Measurements from ENCODE around the gene CAPN7.
A peak's percentile ranks its signal among the peaks of the same experiment; 100 is the strongest.

Gene CAPN7

DNA sequence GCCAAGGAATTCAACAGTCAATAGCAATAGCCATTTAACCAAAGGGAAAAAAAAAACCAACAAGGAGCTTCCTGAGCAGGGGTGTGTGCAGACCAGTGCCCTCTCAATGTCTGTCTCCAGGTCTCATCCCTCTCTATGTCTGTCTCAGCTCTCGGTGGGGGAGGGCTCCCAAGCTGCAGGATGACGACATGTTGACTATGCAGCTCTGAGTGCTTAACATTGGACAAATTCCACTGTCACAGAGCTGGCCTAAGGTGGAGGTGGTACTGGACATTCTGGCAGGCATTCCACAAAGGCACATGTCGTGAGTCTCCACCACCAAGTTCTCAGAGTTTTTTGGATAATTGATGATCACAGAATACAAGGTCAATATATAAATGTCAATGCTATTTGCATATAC is 2.0 kb upstream of the CAPN7 start:
- no peak for DNase-seq

DNA sequence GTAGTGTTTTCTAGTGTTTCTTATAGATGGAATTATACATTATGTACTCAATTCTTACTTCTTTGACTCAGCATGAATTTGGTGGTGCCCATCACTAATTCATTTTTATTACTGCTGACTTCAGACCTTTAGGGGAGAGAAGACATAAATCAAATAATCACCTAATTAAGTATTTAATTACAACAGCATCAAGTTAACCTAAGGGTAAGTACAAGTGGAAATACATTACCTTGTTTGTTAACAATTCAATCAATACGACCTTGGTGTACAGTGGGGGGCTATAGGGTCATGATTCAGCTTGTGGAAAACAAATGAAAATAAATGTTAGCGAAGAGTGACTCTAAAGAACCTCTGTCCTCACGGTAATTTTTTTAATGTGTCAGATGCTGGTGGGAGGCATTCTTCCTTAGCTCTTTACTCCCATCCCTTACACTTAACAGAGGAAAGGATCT is 538 bp upstream of the CAPN7 start:
- no peak for DNase-seq

DNA sequence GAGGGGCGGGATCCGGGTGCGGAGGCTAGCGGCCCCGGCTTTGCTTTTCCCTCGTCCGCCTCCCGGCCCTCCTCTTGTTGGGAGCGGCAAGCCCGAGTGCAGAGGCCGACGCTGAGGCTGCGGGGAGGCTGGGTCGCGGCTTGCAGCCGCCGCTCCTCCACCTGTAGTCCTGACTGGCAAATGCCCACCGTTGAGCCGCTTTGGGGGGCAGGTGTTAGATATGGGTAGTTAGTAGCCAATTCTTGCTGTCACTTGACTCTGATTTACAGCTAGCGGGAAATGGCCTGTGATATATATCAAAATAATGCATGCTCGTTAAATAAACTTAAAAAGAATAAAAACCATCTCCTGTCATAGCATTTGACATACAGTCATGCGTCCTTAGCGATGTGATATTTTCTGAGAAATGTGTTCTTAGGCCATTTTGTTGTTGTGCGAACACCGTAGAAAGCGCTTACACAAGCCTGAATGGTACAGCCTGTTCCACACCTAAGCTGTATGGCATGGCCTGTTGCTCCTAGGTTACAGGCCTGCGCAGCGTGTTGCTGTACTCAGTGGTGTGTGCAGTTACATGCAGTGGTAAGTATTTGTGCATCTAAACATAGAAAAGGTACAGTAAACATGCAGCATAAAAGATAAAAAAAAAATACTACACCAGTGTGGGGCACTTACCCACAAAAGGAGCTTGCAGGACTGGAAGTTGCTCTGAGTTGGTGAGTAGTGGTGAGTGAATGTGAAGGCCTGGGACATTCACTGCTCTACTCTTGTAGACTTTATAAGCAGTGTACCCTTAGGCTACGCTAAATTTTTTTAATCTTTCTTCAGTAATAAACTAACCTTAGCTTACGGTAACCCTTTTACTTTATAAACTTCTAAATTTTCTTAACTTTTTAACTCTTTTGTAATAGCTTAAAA is 873 bp downstream of the CAPN7 start:
- DNase-seq = peak; percentile 30

DNA sequence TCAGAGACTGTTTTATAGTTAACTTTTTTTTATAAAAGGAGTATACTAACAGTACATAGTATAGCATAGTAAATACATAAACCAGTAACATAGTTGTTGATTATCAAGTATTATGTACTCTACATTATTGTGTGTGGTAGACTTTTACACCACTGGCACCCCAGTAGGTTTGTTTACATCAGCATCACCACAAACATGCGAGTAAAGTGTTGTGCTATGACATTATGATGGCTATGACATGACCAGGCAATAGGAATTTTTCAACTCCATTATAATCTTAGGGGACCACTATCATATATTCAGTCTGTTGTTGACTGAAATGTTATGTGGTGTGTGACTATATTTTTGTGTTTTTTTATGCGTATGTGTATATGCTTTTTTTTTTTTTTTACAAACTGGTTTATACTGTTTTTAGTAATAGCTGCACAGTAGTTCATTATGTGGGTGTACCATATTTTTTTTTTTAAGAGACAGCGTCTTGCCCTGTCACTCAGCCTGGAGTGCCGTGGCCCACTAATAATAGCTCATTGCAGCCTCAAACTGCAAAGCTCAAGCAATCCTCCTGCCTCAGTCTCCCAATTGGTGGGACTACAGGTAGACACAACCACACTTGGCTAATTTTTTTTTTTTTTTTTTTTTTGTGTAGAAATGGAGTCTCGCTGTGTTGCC is 1.9 kb downstream of the CAPN7 start:
- DNase-seq = peak; percentile 7

DNA sequence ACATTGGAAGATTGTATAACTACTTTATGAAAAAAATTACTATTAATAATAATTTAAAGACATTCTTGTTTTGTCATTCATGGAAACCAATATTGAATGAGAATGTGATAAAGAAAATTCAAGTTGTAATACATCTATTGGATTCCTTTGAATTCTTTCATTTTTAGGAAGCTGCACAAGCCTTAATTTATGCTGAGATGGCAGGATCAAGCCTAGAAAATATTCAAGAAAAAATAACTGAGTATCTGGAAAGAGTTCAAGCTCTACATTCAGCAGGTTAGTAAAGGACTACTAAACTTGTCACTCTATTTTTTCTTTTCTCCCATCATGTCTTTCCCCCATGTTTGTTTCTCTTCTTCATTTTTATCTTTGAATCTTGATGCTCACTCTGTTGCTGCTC is 5.9 kb downstream of the CAPN7 start:
- DNase-seq = no peak

DNA sequence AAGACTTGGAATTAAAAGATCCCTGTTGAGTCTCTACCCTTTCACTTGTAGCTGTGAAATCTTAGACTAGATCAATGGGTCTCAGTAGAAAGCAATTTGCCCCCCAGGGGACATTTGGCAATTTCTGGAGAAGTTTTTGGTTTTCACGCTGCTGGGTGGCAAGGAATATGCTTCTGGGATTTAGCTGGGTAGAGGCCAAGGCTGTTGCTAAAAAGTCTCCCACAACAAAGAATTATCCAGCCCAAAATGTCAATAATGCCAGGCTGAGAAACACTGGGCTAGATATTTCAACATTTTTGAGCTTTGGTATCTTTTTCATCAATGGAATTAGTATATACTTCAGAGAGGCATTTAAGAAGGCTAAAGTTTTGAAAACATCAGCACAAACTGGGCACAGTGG is 8.7 kb downstream of the CAPN7 start:
- no peak for DNase-seq

DNA sequence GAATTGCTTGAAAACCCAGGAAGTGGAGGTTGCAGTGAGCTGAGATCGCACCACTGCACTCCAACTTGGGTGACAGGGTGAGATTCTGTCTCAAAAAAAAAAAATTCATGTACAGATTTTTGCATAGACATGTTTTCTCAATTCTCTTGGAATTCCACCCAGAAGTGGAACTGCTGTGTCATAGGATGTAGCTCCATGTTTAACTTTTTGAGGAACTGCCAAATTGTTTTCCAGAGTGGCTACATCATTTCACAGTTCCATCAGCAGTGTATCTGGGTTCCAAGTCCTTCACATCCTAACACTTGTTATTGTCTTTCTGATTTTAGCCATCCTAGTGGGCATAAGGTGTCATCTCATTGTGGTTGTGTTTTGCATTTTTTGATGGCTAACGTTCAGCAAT is 9.9 kb downstream of the CAPN7 start:
- no peak for DNase-seq

DNA sequence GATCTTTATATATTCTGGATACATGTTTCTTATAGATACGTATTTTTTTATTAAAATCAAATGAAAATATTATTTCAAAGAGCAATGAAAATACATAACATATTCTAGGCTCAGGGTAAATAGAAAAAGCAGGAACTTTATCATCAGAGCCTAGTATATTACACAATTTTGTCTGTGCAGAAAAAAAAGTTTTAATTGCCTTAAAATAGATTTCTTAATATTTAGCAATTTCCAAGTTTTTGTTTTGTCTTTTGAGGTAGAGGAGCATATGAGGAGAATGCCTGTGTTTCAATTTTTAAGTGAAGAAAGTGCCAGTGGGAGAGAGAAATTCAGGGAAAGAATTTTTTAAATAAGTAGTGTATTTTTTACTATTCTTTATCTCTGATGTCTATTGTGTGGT is 10.5 kb downstream of the CAPN7 start:
- DNase-seq = no peak

DNA sequence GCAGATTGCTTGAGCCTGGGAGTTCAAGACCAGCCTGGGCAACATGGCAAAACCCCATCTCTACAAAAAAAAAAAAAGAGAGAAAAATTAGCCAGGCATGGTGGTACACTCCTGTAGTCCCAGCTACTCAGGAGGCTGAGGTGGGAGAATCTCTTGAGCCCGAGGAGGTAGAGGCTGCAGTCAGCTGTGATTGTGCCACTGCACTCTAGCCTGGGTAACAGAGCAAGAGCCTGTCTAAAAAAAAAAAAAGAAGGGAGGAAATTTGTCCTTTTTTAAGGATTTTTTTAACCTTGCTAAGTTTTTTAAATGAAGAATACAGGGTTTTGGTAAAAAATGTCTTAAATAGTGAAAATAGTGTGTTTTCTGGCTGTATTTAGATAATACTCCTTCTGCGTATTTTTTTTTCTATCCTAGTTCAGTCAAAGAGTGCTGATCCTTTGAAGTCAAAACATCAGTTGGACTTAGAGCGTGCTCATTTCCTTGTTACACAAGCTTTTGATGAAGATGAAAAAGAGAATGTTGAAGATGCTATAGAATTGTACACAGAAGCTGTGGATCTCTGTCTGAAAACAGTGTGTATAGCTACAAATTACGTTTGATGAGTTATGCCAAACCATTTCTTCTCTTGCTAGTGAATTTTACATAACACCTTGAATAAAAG is 11.1 kb downstream of the CAPN7 start:
- DNase-seq = peak; percentile 8

DNA sequence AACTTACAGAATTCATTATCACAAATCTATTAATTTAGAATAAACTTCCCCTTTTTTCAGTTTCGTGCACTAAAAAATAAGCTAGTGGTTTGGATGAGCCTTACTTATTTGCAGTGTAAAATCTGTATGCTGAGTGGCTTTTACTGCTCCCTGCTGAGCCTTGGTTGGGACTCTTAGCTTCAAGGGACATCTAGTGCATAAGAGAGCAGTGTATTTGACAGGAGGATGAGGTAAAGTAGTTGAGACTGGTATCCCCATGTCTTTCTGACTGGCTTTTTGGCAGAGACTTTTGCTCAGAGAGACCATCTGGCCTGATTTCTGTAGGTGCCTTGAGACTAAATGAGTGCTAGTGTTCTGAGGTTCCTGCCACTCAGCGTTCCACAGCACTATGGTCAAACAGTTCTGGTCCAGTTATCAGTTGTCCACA is 11.8 kb downstream of the CAPN7 start:
- no peak for DNase-seq

DNA sequence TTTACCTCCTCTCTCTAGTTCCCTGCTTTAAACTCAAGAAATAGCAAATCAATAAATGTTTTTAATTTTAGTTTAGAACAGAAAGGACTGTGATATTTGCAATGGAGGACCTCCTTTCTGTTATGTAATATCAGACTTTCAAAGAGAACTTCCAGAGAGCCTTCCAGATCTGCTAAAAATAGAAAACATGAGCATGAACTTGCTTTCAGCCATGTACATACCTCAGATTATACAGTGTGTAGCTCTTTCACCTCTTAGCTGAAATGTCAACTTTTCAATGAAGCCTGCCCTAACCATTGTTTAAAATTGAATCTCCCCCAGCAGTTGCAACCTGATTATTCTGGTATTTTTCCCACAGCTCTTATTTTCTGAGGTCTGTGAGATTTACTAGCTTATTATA is 12.6 kb downstream of the CAPN7 start:
- no peak for DNase-seq

DNA sequence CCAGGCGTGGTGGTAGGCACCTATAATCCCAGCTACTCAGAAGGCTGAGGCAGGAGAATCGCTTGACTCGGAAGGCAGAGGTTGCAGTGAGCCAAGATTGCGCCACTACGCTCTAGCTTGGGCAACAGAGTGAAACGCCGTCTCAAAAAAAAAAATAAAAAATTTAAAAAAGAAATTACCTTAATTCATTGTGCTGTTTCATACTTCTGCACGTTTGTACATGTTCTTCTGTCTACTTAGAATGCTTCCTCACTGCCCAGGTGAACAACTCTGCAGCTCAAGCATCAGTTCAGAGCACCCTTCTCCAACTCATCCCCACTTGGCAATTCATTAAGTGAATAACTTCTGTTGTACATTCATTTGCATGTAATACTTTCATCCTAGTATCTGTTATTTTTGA is 14.0 kb downstream of the CAPN7 start:
- no peak for DNase-seq

DNA sequence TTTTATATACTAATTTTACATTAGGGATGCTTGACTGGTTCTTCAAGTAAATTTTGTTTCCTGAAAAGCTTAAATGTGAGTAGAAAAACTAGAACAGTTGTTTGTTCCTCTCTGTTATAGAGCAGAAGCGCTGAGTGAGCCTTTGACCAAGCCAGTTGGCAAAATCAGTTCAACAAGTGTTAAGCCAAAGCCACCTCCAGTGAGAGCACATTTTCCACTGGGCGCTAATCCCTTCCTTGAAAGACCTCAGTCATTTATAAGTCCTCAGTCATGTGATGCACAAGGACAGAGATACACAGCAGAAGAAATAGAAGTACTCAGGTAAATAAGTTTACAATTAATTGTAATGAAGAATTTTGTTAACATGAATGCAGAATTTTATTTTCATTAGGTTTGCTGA is 14.6 kb downstream of the CAPN7 start:
- DNase-seq = no peak

DNA sequence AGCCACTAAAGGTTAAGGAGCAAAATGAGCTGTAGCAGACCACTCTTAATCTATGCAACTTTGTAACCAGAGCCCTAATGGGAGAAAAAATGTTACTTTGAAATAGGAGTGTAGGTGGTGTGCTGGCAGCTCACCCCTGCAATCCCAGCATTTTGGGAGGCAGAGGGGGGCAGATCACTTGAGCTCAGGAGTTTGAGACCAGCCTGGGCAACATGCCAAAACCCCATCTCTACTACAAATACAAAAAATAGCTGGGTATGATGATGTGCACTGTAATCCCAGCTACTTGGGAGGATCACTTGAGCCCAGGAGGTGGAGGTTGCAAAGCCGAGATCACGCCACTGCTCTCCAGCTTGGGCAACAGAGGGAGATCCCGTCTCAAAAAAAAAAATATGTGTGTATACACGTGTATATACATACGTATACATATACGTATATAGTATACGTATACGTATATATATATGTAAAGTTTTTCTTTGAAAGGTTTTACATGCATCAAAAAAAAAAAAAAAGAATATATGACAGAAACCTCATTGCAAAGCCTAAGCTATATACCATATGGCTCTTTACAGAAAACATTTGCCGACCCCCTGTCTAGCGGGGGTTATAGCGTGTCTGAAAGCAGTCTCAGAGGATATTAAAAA is 15.7 kb downstream of the CAPN7 start:
- DNase-seq = no peak

DNA sequence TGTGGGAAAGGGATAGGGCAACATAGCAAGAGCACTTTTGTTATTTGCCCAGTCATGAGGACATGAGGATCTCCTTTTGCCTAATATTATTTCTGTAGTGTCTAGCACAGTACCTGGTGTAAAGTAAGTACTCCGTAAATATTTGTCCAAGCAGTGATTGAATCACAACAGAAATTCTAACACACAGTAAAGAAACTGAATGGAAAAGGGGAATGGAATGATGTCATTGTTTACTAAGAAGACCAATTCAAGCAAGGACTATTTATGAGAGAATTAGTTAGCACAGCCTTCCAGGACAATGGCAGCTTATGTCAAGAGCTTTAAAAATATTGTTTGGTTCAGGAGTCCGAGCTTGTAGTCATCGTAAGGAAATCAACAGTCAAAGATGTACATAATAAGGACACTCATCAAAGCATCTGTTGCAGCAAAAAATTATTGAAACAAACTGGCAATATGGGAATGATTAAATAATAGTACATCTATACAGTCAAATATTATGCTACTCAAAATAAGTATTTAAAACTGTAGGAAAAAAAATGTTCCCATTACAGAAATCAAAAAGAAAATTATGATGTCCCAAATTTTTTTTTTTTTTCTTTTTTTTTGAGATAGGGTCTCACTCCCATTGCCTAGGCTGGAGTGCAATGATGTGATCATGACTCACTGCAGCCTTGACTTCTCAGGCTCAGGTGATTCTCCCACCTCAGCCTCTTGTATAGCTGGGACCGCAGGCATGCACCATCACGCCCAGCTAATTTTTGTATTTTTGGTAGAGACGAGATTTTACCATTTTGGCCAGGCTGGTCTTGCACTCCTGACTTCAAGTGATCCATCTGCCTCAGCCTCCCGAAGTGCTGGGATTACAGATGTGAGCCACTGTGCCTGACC is 17.9 kb downstream of the CAPN7 start:
- DNase-seq = no peak

DNA sequence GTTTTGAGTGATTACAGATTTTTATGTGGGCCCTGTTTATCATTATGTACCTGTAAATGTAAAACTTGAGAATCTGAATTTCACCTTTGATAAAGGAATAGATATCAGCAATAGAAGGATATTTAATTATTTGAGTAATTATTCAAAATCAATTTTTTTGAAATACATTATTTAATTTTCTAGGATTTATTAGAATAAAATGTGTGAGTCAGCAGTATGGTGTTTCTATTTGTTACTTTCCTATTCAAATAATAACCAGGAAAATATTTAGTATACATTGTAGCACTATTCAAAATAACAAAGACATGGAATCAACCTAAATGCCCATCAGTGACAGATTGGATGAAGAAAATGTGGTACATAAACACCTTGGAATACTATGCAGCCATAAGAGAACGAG is 22.1 kb downstream of the CAPN7 start:
- no peak for DNase-seq

DNA sequence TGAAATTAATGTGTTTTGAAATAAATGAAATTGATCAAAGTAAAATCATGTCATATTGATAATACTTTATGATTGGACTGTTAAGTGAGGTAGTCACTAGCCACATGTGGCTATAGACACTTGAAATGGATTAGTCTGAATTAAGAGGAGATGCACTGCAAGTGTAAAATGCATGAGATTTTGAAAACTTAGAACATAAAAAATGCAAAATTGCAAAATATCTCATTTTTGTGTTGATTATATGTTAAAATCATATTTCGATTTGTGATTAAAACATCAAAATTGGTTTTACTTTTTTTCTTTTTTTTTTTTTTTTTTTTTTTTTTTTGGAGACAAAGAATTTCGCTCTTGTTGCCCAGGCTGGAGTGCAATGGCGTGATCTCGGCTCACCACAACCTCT is 23.2 kb downstream of the CAPN7 start:
- no peak for DNase-seq

DNA sequence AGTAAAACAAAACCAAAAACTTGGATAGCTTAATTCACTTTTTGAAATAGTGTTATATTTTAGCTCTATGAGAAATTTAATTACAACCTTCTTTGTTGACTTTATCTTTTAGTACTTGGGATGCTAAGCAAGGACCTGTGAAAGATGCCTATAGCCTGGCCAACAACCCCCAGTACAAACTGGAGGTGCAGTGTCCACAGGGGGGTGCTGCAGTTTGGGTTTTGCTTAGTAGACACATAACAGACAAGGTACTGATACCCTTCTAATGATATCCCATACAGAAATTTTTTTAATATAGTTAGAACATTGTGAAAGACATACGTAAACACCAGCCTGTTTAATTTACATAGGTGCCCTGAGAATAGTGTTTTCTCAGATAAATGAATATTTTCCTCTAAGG is 35.3 kb downstream of the CAPN7 start:
- DNase-seq = peak; percentile 61

DNA sequence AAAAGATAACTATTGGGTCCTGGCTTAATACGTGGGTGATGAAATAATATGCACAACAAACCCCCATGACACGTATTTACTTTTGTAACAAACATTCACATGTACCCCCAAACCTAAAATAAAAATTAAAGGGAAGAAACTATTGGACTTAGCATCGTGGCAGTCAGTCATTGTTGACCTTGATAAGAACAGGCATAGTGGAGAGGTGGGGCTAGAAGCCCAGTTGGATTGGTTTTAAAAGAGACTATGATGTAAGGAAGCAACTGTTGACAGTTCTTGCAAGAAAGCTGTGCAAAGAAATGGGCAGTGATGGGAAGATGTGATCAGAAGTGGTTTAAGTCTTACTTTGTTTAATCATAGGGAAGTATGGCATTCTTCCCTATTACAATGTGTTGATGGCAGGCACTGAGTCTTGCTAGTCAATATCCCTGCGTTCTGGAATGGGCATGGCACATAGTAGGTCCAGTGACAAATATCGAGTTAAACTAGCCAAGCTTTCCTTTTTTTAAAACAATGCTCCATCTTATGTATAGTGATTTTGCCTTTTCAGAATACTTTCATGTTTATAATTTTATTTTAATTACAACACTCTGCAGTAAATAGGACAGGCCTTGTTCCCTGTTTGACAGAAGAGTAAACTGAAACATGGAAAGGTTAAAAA is 37.9 kb downstream of the CAPN7 start:
- DNase-seq = no peak

DNA sequence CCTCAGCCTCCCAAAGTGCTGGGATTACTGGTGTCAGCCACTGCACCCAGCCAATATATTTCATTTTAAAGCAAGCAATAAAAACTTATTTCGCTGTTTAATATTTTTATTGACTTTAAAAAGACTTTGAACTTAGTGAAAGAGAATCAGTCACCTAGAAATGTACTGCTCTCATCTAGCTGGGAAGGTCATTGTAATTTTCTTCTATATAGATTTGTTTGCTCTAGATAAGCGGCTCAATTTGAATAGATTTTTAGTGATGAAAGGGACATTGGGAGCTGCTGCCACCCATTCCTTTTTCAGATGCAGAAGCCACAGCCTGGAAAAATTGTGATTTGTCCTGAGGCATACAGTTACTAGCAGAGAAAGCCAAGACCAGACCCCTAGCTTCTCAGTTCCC is 40.1 kb downstream of the CAPN7 start:
- DNase-seq = no peak

DNA sequence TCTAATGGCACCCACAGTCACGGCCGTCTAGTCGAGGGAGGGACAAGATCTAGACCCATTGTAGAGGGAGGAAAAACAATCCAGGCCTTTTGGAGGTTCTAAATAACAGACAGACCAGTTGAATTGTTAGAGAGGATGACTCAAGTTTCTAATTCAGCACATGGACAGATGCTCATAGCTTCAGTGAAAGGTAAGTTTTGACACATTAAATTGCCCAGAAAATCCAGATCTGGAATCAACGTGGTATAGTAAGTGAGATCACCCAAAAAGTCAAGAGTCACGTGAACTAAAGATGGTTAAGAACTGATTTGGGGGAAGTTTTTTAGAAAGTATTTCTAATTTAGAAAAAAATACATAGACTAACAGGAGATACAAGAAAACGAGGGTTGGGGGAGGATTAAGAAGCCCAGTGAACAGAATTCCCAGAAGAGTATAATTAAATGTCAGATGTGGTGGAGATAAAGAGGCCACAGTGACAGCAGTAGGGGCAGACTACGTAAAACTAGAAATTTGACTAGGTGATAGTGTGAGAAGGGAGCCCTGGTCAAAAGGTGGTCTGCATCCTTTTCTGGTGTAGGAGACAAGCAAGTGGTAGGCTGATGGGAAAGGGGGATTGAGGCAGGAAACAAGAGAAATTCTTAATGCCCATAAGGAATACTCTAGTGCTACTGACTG is 47.1 kb downstream of the CAPN7 start:
- DNase-seq = no peak

Measured in CD4-positive, alpha-beta T cell treated with Interleukin-12 subunit alpha and Interleukin-12 subunit beta, for 1 hour (primary cell).